DOHH2 (cell line): Measurements from ENCODE around the gene NGF.

Experiments
- H3F3A ChIP-seq: fragments of 200-600 bp; sonication (generic), shearing (Covaris generic); 2 replicates; pipeline ENCODE4 v1.6.0; 2016; ENCODE audit warnings: antibody characterized with exemption, mild to moderate bottlenecking; ENCODE audit not compliant: control insufficient read depth, insufficient read depth
- H3K27ac ChIP-seq: fragments of 200-600 bp; sonication (generic); 2 replicates; pipeline ENCODE4 v1.5.1; 2014; ENCODE audit warnings: low read depth, mild to moderate bottlenecking, low read length, moderate library complexity
- H3K27me3 ChIP-seq: fragments of 200-600 bp; sonication (generic); 2 replicates; pipeline ENCODE4 v1.6.1; 2014; ENCODE audit warnings: mild to moderate bottlenecking, low read length, mixed read lengths; ENCODE audit not compliant: control insufficient read depth
- H3K36me3 ChIP-seq: fragments of 200-600 bp; sonication (generic); 2 replicates; pipeline ENCODE4 v1.6.1; 2014; ENCODE audit warnings: mild to moderate bottlenecking, low read length, moderate library complexity, mixed read lengths; ENCODE audit not compliant: control insufficient read depth
- H3K4me1 ChIP-seq: fragments of 200-600 bp; sonication (generic); 2 replicates; pipeline ENCODE4 v1.6.1; 2014; ENCODE audit warnings: mild to moderate bottlenecking, low read length, mixed read lengths; ENCODE audit not compliant: control insufficient read depth
- H3K4me2 ChIP-seq: fragments of 200-600 bp; sonication (generic); 2 replicates; pipeline ENCODE4 v1.6.0; 2014; ENCODE audit warnings: mild to moderate bottlenecking, low read length, moderate library complexity
- H3K4me3 ChIP-seq: fragments of 200-600 bp; sonication (generic); 2 replicates; pipeline ENCODE4 v1.5.1; 2014; ENCODE audit warnings: mild to moderate bottlenecking, low read length, mixed read lengths
- H3K79me2 ChIP-seq: fragments of 200-600 bp; sonication (generic); 2 replicates; pipeline ENCODE4 v1.6.1; 2014; ENCODE audit warnings: mild to moderate bottlenecking, low read length, mixed read lengths; ENCODE audit not compliant: control insufficient read depth
- H3K9me2 ChIP-seq: fragments of 200-600 bp; sonication (generic); replicated peaks from 2 replicates; pipeline ENCODE4 v1.6.1; 2014; ENCODE audit warnings: mild to moderate bottlenecking, low read length, mixed read lengths; ENCODE audit not compliant: control insufficient read depth
- H3K9me3 ChIP-seq: fragments of 200-600 bp; sonication (generic); 2 replicates; pipeline ENCODE4 v1.6.1; 2014; ENCODE audit warnings: antibody characterized with exemption, low read length, mixed read lengths; ENCODE audit not compliant: control insufficient read depth, insufficient read depth
- H4K20me1 ChIP-seq: fragments of 200-600 bp; sonication (generic); 2 replicates; pipeline ENCODE4 v1.6.0; 2014; ENCODE audit warnings: low read depth, mild to moderate bottlenecking, antibody characterized with exemption, low read length, moderate library complexity; ENCODE audit not compliant: control insufficient read depth, insufficient read depth
- CTCF ChIP-seq: fragments of 200-600 bp; sonication (generic); IDR thresholded peaks from one replicate; pipeline ENCODE4 v1.5.1; 2014; ENCODE audit warnings: antibody characterized with exemption, mild to moderate bottlenecking, low read depth, low read length; ENCODE audit not compliant: poor library complexity, severe bottlenecking
- EZH2phosphoT487 ChIP-seq: fragments of 200-600 bp; sonication (generic); IDR thresholded peaks from 2 replicates; pipeline ENCODE4 v1.6.1; 2017; ENCODE audit warnings: borderline replicate concordance, mild to moderate bottlenecking, antibody characterized with exemption, low read length, moderate library complexity, mixed read lengths

Gene NGF

GRCh38 chr1:115324649-115325420 lies 13.2 kb downstream of the NGF start:
- H3K79me2 ChIP-seq = no peaks in the 10 kb centered on the region
- H3K4me3 ChIP-seq = no peak overlapping the region
- no peaks in the 10 kb centered on the region for H3K4me1 ChIP-seq
- no peaks in the 10 kb centered on the region for H4K20me1 ChIP-seq
- H3K4me2 ChIP-seq = no peak overlapping the region
- H3K27ac ChIP-seq = no peak overlapping the region
- TF ChIP-seq CTCF = no peak
- TF ChIP-seq EZH2phosphoT487 = no peak
- no peaks in the 10 kb centered on the region for H3K9me3 ChIP-seq
- H3K36me3 ChIP-seq = no peaks in the 10 kb centered on the region
- no peaks in the 10 kb centered on the region for H3K9me2 ChIP-seq
- no peaks in the 10 kb centered on the region for H3K27me3 ChIP-seq
- H3F3A ChIP-seq = no peaks in the 10 kb centered on the region

DNA sequence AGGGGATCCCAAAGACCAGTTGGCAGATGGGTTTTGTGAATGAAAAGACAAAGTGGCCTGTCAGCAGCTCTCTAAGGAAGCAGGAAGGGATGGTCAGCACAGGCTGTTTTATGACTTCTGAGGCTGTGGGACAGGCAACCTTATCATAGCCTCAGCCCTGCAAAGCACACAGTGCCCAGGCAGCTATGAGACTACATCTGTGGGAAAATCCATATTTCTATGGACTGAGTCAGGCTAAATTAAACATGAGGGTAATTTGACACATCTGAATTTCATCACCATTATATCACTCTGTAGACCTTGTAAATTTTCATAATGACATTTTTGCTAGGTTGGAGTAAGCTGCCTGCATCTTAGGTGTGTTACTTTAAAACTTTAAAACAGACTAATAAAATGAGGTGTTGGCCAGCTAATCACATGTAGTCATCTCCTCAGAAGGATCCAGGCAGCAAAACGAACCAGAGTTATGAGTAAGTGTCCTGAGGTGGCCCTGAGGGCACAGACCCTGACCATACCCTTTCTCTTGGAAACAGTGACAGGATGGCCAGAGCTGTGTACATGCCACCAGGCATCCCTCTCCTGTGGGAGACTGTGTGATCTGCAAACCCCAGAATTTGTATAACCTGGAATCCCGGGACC lies 14.6 kb downstream of the NGF start:
- Histone ChIP-seq H3K9me3 (no peaks in the 10 kb centered on the region), H3F3A (no peaks in the 10 kb centered on the region), H3K9me2 (no peaks in the 10 kb centered on the region), H3K4me1 (no peaks in the 10 kb centered on the region), H3K4me3 (no peak overlapping the region), H3K4me2 (no peak overlapping the region), H3K79me2 (no peaks in the 10 kb centered on the region), H3K27me3 (no peaks in the 10 kb centered on the region), H3K27ac (no peak overlapping the region), H4K20me1 (no peaks in the 10 kb centered on the region), H3K36me3 (no peaks in the 10 kb centered on the region)
- TF ChIP-seq CTCF = no peak
- TF ChIP-seq EZH2phosphoT487 = no peak

GRCh38 chr1:115322631-115323030 lies 15.4 kb downstream of the NGF start:
- Histone ChIP-seq H3F3A (no peaks in the 10 kb centered on the region), H3K9me3 (no peaks in the 10 kb centered on the region), H3K9me2 (no peaks in the 10 kb centered on the region), H3K4me2 (no peak overlapping the region), H3K36me3 (no peaks in the 10 kb centered on the region), H3K27me3 (no peaks in the 10 kb centered on the region), H4K20me1 (no peaks in the 10 kb centered on the region), H3K27ac (no peak overlapping the region), H3K4me3 (no peak overlapping the region), H3K4me1 (no peaks in the 10 kb centered on the region), H3K79me2 (no peaks in the 10 kb centered on the region)
- TF ChIP-seq EZH2phosphoT487 (no peak), CTCF (no peak)
